Neural cell (in vitro differentiated cells): Measurements from ENCODE around the gene SRSF5. TPM values are rescaled to one million over a fixed set of nuclear protein-coding genes. Genes with fewer than 3 reads are reported as not detected.
"Not testable (repeated sequence)": the region's sequence is repeated elsewhere in the genome, so short reads cannot be mapped to it uniquely, and the experiment has no call there.

Experiments
- H2AFZ ChIP-seq: fragments of 200-600, 300-800 bp; sonication (generic), shearing (Covaris generic); 2 replicates; pipeline ENCODE4 v1.6.0; 2014; ENCODE audit warnings: low read depth, mild to moderate bottlenecking, antibody characterized with exemption, low read length, moderate library complexity
- H3F3A ChIP-seq: fragments of 200-600 bp; shearing (Covaris generic); 2 replicates; pipeline ENCODE4 v1.6.1; 2016; ENCODE audit warnings: mild to moderate bottlenecking, moderate library complexity, mixed read lengths, antibody characterized with exemption, low read length; ENCODE audit not compliant: insufficient read depth, poor library complexity, severe bottlenecking
- H3K27ac ChIP-seq: fragments of 200-600, 300-800 bp; sonication (generic), shearing (Covaris generic); 2 replicates; pipeline ENCODE4 v1.5.1; 2014; ENCODE audit warnings: mild to moderate bottlenecking, low read length, moderate library complexity
- H3K27me3 ChIP-seq: fragments of 300-800, 200-600 bp; sonication (generic), shearing (Covaris generic); 2 replicates; pipeline ENCODE4 v1.6.0; 2014; ENCODE audit warnings: mild to moderate bottlenecking, low read depth, low read length, moderate library complexity; ENCODE audit not compliant: insufficient read depth
- H3K36me3 ChIP-seq: fragments of 300-800, 200-600 bp; sonication (generic), shearing (Covaris generic); 2 replicates; pipeline ENCODE4 v1.5.1; 2014; ENCODE audit warnings: mild to moderate bottlenecking, antibody characterized with exemption, low read length, moderate library complexity; ENCODE audit not compliant: insufficient read depth
- H3K4me2 ChIP-seq: fragments of 300-800, 200-600 bp; sonication (generic), shearing (Covaris generic); 2 replicates; pipeline ENCODE4 v1.6.0; 2014; ENCODE audit warnings: mild to moderate bottlenecking, low read length
- H3K4me3 ChIP-seq: fragments of 300-800, 200-600 bp; sonication (generic), shearing (Covaris generic); 2 replicates; pipeline ENCODE4 v1.5.1; 2014; ENCODE audit warnings: mild to moderate bottlenecking, low read length, moderate library complexity
- H3K79me2 ChIP-seq: fragments of 200-600 bp; shearing (Covaris generic); replicated peaks from 2 replicates; pipeline ENCODE4 v1.6.0; 2014; ENCODE audit warnings: mild to moderate bottlenecking, low read length, moderate library complexity; ENCODE audit not compliant: insufficient read depth
- H3K9ac ChIP-seq: fragments of 300-800, 200-600 bp; sonication (generic), shearing (Covaris generic); 2 replicates; pipeline ENCODE4 v1.6.1; 2016; ENCODE audit warnings: mild to moderate bottlenecking, low read length, mixed read lengths
- H3K9me2 ChIP-seq: fragments of 200-600 bp; shearing (Covaris generic); 2 replicates; pipeline ENCODE4 v1.6.1; 2016; ENCODE audit warnings: mild to moderate bottlenecking, low read length, mixed read lengths; ENCODE audit not compliant: insufficient read depth
- H3K9me3 ChIP-seq: fragments of 200-600, 300-800 bp; sonication (generic), shearing (Covaris generic); 2 replicates; pipeline ENCODE4 v1.6.1; 2016; ENCODE audit warnings: mild to moderate bottlenecking, mixed run types, low read length, moderate library complexity, mixed read lengths
- H4K20me1 ChIP-seq: fragments of 200-600 bp; shearing (Covaris generic); 2 replicates; pipeline ENCODE4 v1.6.1; 2016; ENCODE audit warnings: mild to moderate bottlenecking, mixed run types; ENCODE audit not compliant: insufficient read depth
- EP300 ChIP-seq: fragments of 450-650 bp; conservative IDR thresholded peaks from 2 replicates; pipeline ENCODE4 v1.6.1; 2014; ENCODE audit warnings: antibody characterized with exemption, mild to moderate bottlenecking, moderate library complexity; ENCODE audit not compliant: poor library complexity, severe bottlenecking
- EZH2 ChIP-seq: fragments of 200-600, 300-800 bp; shearing (Covaris generic), sonication (generic); IDR thresholded peaks from 2 replicates; pipeline ENCODE4 v1.6.1; 2014; ENCODE audit warnings: antibody characterized with exemption, low read length, borderline replicate concordance, mild to moderate bottlenecking; ENCODE audit not compliant: insufficient read depth, poor library complexity, severe bottlenecking
- MXI1 ChIP-seq: fragments of 450-650 bp; conservative IDR thresholded peaks from 2 replicates; pipeline ENCODE4 v1.6.1; 2014; ENCODE audit warnings: antibody characterized with exemption, mild to moderate bottlenecking; ENCODE audit not compliant: poor library complexity, severe bottlenecking
- POLR2AphosphoS5 ChIP-seq: IDR thresholded peaks from 2 replicates; pipeline ENCODE4 v1.6.1; 2012
- RAD21 ChIP-seq: fragments of 450-650 bp; conservative IDR thresholded peaks from 2 replicates; pipeline ENCODE4 v1.6.1; 2014; ENCODE audit warnings: antibody characterized with exemption, mild to moderate bottlenecking, moderate library complexity
- SMC3 ChIP-seq: fragments of 450-650 bp; conservative IDR thresholded peaks from 2 replicates; pipeline ENCODE4 v1.6.1; 2014; ENCODE audit warnings: antibody characterized with exemption, mild to moderate bottlenecking, moderate library complexity; ENCODE audit not compliant: poor library complexity
- TAF1 ChIP-seq: IDR thresholded peaks from 2 replicates; pipeline ENCODE4 v1.6.1; 2012; ENCODE audit warnings: low read depth
- polyA minus RNA-seq: library from RNA; depleted of rRNA, polyadenylated mRNA; stranded (reverse); fragments of >200 nt; gene quantifications from 2 replicates; pipeline ENCODE4 v1.2.3, GENCODE V29; 2014
- polyA plus RNA-seq: library from polyadenylated mRNA; depleted of rRNA; stranded (reverse); fragments of >200 nt; gene quantifications from 2 replicates; pipeline ENCODE4 v1.2.3, GENCODE V29; 2014
- TF ChIP-seq, protein P1 (sequence below): fragments of 450-650 bp; IDR thresholded peaks from 2 replicates; pipeline ENCODE4 v1.5.1; 2014; ENCODE audit warnings: antibody characterized with exemption, mild to moderate bottlenecking, moderate library complexity; ENCODE audit not compliant: poor library complexity, severe bottlenecking
- TF ChIP-seq, protein P2 (sequence below): IDR thresholded peaks from 2 replicates; pipeline ENCODE4 v1.6.1; 2012; ENCODE audit warnings: borderline replicate concordance

SRSF5 gene
- 1,017 and 1,027 TPM in 2 replicates for polyA plus RNA-seq
- 278 and 312 TPM in 2 replicates for polyA minus RNA-seq

DNA sequence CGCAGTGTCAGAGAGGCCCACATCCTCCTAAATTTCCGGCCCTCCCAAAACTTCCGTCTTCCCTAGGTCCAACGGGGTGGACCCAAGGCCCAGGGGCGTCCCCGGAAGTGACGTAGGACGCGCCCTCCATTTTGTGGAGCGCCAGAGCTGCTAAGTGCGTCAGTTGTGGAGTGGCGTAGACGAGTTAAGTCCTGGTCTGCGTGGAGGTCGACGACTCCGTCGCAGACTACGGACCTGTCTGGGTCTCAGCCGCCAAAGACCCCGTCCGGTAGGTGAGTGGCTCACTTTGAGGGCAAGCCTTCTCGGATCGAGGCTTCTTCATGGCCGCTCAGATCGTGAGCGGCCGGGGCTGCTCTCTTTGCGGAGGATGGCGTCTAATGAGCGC lies at the start of gene SRSF5:
SRSF5 (plus strand) TSS at position 159 of the 385 bp plus-strand sequence. CDS start 1,015 bp downstream, outside the sequence.
- peaks cover 23% of the 10 kb centered on the region for H3K79me2 ChIP-seq
- peak within 1 kb of the TSS; percentile 100 for H3K4me2 ChIP-seq

GRCh38 chr14:69718614-69719013 lies 48.3 kb upstream of the SRSF5 start:
- not testable (repeated sequence) for H3K36me3 ChIP-seq, H3F3A ChIP-seq, H3K27ac ChIP-seq, H3K9me3 ChIP-seq, H3K4me3 ChIP-seq, H3K9ac ChIP-seq, H3K9me2 ChIP-seq, H3K4me2 ChIP-seq, H4K20me1 ChIP-seq, H3K79me2 ChIP-seq, H2AFZ ChIP-seq, H3K27me3 ChIP-seq

More for the DNA sequence above, at the start of gene SRSF5:
- Histone ChIP-seq H3F3A (no peaks in the 10 kb centered on the region), H3K4me3 (peak within 1 kb of the TSS; percentile 93), H3K9me2 (no peaks in the 10 kb centered on the region), H3K36me3 (peaks cover 26% of the 10 kb centered on the region), H3K27me3 (no peaks in the 10 kb centered on the region), H3K27ac (peak within 1 kb of the TSS; percentile 100), H2AFZ (peak within 1 kb of the TSS; percentile 91), H3K9me3 (no peaks in the 10 kb centered on the region), H4K20me1 (no peaks in the 10 kb centered on the region), H3K9ac (peak within 1 kb of the TSS; percentile 100)
- TF ChIP-seq MXI1 (peak; percentile 5), RAD21 (no peak), TAF1 (peak; percentile 90), POLR2AphosphoS5 (peak; percentile 100)

DNA sequence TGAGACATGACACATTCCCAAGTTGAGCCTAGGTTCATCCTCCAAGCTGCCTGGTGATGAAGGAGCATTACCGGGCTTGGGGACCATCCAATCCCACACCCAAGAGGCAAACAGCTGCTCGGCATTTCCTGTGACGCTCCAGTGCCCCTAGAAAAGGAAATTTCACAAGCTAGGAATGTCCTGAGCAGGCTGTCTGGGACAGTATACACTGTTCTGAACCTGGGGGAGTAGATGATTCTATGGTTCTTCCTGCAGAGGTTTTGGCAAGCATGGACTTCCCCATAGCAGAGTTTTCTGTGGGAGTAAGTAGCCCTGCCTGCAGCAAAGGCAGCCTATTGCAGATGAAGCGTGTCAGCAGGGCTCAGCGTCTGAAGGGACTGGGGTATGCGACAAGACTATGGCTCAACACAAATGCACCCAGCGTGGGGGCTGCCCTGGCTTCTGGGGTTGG lies 47.4 kb upstream of the SRSF5 start:
- H2AFZ ChIP-seq, result no peak overlapping the region

More for the DNA sequence above, 47.4 kb upstream of the SRSF5 start:
- no peaks in the 10 kb centered on the region for H3K9me3 ChIP-seq
- H3K36me3 ChIP-seq, result no peaks in the 10 kb centered on the region
- H3F3A ChIP-seq, result no peaks in the 10 kb centered on the region
- no peaks in the 10 kb centered on the region for H3K79me2 ChIP-seq
- TF ChIP-seq EP300 (no peak), RAD21 (no peak), TAF1 (no peak), EZH2 (no peak), MXI1 (no peak), SMC3 (no peak), POLR2AphosphoS5 (no peak)
- TF ChIP-seq, protein P1, sequence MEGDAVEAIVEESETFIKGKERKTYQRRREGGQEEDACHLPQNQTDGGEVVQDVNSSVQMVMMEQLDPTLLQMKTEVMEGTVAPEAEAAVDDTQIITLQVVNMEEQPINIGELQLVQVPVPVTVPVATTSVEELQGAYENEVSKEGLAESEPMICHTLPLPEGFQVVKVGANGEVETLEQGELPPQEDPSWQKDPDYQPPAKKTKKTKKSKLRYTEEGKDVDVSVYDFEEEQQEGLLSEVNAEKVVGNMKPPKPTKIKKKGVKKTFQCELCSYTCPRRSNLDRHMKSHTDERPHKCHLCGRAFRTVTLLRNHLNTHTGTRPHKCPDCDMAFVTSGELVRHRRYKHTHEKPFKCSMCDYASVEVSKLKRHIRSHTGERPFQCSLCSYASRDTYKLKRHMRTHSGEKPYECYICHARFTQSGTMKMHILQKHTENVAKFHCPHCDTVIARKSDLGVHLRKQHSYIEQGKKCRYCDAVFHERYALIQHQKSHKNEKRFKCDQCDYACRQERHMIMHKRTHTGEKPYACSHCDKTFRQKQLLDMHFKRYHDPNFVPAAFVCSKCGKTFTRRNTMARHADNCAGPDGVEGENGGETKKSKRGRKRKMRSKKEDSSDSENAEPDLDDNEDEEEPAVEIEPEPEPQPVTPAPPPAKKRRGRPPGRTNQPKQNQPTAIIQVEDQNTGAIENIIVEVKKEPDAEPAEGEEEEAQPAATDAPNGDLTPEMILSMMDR, result no peak
- TF ChIP-seq, protein P2, sequence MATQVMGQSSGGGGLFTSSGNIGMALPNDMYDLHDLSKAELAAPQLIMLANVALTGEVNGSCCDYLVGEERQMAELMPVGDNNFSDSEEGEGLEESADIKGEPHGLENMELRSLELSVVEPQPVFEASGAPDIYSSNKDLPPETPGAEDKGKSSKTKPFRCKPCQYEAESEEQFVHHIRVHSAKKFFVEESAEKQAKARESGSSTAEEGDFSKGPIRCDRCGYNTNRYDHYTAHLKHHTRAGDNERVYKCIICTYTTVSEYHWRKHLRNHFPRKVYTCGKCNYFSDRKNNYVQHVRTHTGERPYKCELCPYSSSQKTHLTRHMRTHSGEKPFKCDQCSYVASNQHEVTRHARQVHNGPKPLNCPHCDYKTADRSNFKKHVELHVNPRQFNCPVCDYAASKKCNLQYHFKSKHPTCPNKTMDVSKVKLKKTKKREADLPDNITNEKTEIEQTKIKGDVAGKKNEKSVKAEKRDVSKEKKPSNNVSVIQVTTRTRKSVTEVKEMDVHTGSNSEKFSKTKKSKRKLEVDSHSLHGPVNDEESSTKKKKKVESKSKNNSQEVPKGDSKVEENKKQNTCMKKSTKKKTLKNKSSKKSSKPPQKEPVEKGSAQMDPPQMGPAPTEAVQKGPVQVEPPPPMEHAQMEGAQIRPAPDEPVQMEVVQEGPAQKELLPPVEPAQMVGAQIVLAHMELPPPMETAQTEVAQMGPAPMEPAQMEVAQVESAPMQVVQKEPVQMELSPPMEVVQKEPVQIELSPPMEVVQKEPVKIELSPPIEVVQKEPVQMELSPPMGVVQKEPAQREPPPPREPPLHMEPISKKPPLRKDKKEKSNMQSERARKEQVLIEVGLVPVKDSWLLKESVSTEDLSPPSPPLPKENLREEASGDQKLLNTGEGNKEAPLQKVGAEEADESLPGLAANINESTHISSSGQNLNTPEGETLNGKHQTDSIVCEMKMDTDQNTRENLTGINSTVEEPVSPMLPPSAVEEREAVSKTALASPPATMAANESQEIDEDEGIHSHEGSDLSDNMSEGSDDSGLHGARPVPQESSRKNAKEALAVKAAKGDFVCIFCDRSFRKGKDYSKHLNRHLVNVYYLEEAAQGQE, result no peak
- H3K27ac ChIP-seq, result no peak overlapping the region
- no peaks in the 10 kb centered on the region for H3K27me3 ChIP-seq
- no peak overlapping the region for H3K4me2 ChIP-seq
- no peaks in the 10 kb centered on the region for H4K20me1 ChIP-seq
- H3K9me2 ChIP-seq, result no peaks in the 10 kb centered on the region
- H3K4me3 ChIP-seq, result no peak overlapping the region
- no peak overlapping the region for H3K9ac ChIP-seq
